ENCODE measurements around the gene RMI2.

DNA sequence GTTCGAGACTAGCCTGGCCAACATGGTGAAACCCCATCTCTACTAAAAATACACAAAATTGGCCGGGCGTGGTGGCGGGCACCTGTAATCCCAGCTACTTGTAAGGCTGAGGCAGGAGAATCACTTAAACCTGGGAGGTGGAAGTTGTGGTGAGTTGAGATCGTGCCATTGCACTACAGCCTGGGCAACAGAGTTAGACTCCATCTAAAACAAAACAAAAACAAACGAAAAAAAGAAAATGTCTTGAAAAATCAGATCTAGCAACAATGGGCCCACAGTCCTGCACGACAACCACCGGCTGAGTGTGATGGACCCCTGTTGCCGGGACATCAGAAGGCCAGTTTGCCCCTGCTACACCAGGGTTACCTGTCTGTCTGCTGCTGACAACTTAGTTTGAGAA is 3.9 kb upstream of the RMI2 start:
- TF ChIP-seq, protein P1, sequence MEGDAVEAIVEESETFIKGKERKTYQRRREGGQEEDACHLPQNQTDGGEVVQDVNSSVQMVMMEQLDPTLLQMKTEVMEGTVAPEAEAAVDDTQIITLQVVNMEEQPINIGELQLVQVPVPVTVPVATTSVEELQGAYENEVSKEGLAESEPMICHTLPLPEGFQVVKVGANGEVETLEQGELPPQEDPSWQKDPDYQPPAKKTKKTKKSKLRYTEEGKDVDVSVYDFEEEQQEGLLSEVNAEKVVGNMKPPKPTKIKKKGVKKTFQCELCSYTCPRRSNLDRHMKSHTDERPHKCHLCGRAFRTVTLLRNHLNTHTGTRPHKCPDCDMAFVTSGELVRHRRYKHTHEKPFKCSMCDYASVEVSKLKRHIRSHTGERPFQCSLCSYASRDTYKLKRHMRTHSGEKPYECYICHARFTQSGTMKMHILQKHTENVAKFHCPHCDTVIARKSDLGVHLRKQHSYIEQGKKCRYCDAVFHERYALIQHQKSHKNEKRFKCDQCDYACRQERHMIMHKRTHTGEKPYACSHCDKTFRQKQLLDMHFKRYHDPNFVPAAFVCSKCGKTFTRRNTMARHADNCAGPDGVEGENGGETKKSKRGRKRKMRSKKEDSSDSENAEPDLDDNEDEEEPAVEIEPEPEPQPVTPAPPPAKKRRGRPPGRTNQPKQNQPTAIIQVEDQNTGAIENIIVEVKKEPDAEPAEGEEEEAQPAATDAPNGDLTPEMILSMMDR (IDR thresholded peaks at IDR 0.05), result no peak
- TF ChIP-seq SIN3A (IDR thresholded peaks at IDR 0.05; ENCODE audit: borderline replicate concordance, insufficient read depth, low read depth, low read length) (no peak), POLR2AphosphoS5 (IDR thresholded peaks at IDR 0.05; ENCODE audit: low read depth, low read length) (no peak), TCF7L2 (IDR thresholded peaks at IDR 0.05; ENCODE audit: low read depth, low read length) (no peak)
- TF ChIP-seq, protein P2, sequence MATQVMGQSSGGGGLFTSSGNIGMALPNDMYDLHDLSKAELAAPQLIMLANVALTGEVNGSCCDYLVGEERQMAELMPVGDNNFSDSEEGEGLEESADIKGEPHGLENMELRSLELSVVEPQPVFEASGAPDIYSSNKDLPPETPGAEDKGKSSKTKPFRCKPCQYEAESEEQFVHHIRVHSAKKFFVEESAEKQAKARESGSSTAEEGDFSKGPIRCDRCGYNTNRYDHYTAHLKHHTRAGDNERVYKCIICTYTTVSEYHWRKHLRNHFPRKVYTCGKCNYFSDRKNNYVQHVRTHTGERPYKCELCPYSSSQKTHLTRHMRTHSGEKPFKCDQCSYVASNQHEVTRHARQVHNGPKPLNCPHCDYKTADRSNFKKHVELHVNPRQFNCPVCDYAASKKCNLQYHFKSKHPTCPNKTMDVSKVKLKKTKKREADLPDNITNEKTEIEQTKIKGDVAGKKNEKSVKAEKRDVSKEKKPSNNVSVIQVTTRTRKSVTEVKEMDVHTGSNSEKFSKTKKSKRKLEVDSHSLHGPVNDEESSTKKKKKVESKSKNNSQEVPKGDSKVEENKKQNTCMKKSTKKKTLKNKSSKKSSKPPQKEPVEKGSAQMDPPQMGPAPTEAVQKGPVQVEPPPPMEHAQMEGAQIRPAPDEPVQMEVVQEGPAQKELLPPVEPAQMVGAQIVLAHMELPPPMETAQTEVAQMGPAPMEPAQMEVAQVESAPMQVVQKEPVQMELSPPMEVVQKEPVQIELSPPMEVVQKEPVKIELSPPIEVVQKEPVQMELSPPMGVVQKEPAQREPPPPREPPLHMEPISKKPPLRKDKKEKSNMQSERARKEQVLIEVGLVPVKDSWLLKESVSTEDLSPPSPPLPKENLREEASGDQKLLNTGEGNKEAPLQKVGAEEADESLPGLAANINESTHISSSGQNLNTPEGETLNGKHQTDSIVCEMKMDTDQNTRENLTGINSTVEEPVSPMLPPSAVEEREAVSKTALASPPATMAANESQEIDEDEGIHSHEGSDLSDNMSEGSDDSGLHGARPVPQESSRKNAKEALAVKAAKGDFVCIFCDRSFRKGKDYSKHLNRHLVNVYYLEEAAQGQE (IDR thresholded peaks at IDR 0.05; ENCODE audit: insufficient read depth in 1 of 2, low read depth in 2 of 2, low read length in 1 of 2), result no peak
